GM12878 (cell line): ENCODE measurements around the gene SF3B2. TPM values are rescaled to one million over a fixed set of nuclear protein-coding genes. Genes with fewer than 3 reads are reported as not detected.

Source experiments
- ATF2 ChIP-seq: IDR thresholded peaks from 2 replicates; pipeline ENCODE4 v1.6.1; 2012; ENCODE audit warnings: low read length, inconsistent platforms
- HSF1 ChIP-seq: fragments of 150-350 bp; IDR thresholded peaks from 2 replicates; pipeline ENCODE4 v1.6.1; 2014; ENCODE audit warnings: mild to moderate bottlenecking, low read depth, low read length
- NFYB ChIP-seq: IDR thresholded peaks from 2 replicates; pipeline ENCODE4 v1.6.1; 2011; ENCODE audit warnings: low read depth, mild to moderate bottlenecking, low read length, improper control_type of control experiment, moderate library complexity; ENCODE audit not compliant: insufficient read depth
- NR2C1 ChIP-seq: fragments of 450-650 bp; IDR thresholded peaks from 2 replicates; pipeline ENCODE4 v1.6.1; 2017; ENCODE audit warnings: antibody characterized with exemption, mild to moderate bottlenecking, moderate library complexity
- RAD21 ChIP-seq: IDR thresholded peaks from 2 replicates; pipeline ENCODE4 v1.6.1; 2011; ENCODE audit warnings: mild to moderate bottlenecking, low read depth, low read length, moderate library complexity; ENCODE audit not compliant: insufficient read depth
- RELB ChIP-seq: fragments of 450-650 bp; IDR thresholded peaks from 2 replicates; pipeline ENCODE4 v1.6.1; 2017; ENCODE audit warnings: low read depth, mild to moderate bottlenecking, moderate library complexity
- WRNIP1 ChIP-seq: IDR thresholded peaks from 2 replicates; pipeline ENCODE4 v1.6.1; 2011; ENCODE audit warnings: low read depth, low read length, improper control_type of control experiment, borderline replicate concordance
- ZBTB40 ChIP-seq: fragments of 450-650 bp; IDR thresholded peaks from 2 replicates; pipeline ENCODE4 v1.6.1; 2016; ENCODE audit warnings: mild to moderate bottlenecking, moderate library complexity, borderline replicate concordance
- polyA plus RNA-seq, 11 experiments: library from polyadenylated mRNA; depleted of rRNA in 4 of 11; unstranded in 6 of 11; stranded (reverse) in 5 of 11; fragments of >200 nt; fragmentation: Nextera tagmentation in 4 of 11; fragmentation: Illumina TruSeq in 1 of 11; extraction: Ambion mirVana in 4 of 11; extraction: Trizol in 1 of 11; gene quantifications; 1 replicate in 1 of 11; 2 replicates in 10 of 11; pipeline versions ENCODE4 v1.2.1 to v1.2.3, GENCODE V29; 2011 to 2016; ENCODE audit warnings: inconsistent platforms in 2 of 11, missing spikeins in 2 of 11, low read depth in 1 of 11
- total RNA-seq, 4 experiments: library from RNA; depleted of rRNA in 3 of 4; stranded (reverse); fragments of >200 nt in 3 of 4; fragmentation: Illumina TruSeq in 1 of 4; extraction: Trizol in 1 of 4; gene quantifications; 2 replicates each; pipeline versions ENCODE4 v1.2.1 to v1.2.3, GENCODE V29; 2013 to 2021

SF3B2 gene
- total and polyA plus RNA-seq, 10 of the 15 experiments (the other 5 are each of a cell fraction or from before 2014, with no cell fraction given), result 56.3 to 245 (median 144) TPM

- no peak for TF ChIP-seq ZBTB40
- TF ChIP-seq RELB, result no peak
- TF ChIP-seq NR2C1, result no peak
- TF ChIP-seq ATF2, result no peak
- TF ChIP-seq NFYB, result no peak
- no peak for TF ChIP-seq HSF1
- TF ChIP-seq RAD21, result no peak
- TF ChIP-seq WRNIP1, result no peak
These were observed 15.8 kb upstream of the SF3B2 start (continued) for GRCh38 chr11:66036334-66036710.
